B cell (primary cell): ENCODE results near the gene MRPS24.

ENCODE experiments used
- CTCF ChIP-seq: fragments of 200-600 bp; IDR thresholded peaks from one replicate; pipeline ENCODE4 v1.8.0; 2022; ENCODE audit warnings: antibody characterized with exemption, mild to moderate bottlenecking
- EZH2 ChIP-seq: IDR thresholded peaks from 2 replicates; pipeline ENCODE4 v1.6.1; 2012; ENCODE audit warnings: borderline replicate concordance, low read depth, mild to moderate bottlenecking, moderate library complexity, low read length; ENCODE audit not compliant: insufficient read depth, poor library complexity, severe bottlenecking

GRCh38 chr7:43876241-43876640 lies 6.9 kb upstream of the MRPS24 start:
- TF ChIP-seq CTCF: no peak
- TF ChIP-seq EZH2: no peak
